ENCODE data around the gene FGD2.

The FGD2 gene

GRCh38 chr6:36998723-36999038, 6.8 kb upstream of the FGD2 start:
- no peak for DNase-seq

DNA sequence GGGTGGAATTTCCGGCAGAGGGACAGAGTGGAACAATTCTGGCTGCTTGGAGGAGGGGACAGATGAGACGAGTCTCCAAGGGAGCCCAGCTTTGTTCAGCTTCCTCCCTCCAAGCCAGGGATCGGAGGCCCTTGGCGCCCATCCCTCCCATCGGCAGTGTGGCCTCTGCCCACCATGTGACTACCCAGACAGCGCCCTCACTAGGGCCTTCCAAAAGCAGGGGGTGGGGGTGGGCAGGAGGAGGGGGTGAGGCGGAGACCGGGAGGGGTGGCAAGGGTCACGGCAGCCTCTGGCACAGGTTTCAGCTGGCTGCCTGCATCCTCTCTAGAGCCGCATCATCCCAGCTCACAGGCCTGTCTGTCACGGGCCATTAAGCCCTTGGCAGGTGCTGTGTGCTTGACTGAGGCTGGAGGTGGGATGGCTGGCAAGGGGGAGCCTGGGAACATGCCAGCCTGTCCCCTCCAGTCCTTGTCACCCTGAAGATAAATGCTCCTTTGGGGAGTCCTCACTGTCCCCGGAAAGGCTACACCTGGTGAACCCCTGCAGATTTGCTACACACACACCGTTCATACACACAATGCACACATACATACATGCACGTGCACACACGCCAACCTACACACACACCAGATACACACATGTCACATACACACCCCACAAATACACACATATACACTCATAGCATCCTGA, 6.2 kb upstream of the FGD2 start:
- DNase-seq, result no peak

DNA sequence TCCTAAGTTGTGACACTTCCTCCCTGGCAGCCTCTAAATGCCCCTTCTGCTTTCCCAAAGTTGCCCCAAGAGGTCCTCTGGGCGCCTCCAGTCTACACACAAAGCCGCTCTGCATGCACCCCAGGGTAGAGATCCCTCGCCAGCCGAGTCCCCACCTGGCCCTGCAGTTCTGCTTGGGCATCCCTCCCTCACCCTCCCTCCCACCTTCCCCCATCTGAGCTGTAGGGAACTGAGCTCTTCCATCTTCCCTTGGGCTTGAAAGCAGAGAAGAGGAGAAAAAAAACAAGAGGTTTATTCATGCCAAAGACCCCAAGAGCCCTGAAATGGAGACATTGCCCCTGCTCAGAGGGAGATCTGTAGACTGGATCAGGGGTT, 5.7 kb upstream of the FGD2 start:
- DNase-seq, result no peak

DNA sequence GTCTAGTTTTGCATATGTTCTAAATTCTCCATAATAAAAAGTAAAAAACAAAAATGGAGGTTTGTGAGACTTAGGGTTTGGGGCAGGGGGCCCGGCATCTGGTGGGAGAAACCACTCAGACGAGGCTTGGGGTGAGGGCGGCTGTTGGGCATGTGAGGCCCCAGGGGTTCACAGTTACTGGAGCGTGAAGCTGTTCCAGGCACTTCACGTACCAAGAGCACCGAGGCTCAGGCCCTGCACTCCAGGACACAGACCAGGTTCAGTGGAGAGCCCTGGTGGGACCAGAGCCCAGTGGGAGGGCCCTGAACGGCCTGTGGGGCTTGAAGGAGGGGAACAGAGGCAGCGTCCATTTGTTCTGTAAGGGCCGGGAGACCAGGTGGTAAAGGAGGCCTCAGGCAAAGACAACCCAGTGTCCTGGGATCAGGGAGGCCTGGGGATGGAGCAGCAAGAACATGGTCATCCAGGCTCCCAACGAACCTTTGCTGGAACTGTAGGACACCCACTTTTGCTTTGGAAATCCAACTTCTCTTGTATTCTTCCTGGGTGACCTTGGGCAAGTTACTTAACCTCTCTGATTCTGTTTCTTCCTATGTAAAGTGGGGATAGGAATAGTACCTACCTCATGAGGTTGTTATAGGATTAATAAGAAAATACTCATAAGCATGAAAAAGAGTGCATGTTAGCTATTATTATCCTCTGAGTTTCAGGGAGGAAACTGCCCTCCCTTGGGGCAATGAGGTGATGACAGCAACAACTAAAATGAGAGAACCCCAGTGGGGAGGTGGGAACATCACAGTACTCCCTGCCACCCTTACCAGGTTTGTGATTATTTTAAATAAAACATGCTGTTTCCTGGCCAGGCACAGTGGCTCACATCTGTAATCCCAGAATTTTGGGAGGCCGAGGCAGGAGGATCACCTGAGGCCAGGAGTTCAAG, 1.1 kb upstream of the FGD2 start:
- DNase-seq, result no peak

GRCh38 chr6:37005827-37006567, 542 bp downstream of the FGD2 start:
- DNase-seq, result no peak

- DNase-seq, result no peak
Measured at GRCh38 chr6:37006793-37007339, 1.4 kb downstream of the FGD2 start.

GRCh38 chr6:37007340-37008043, 2.0 kb downstream of the FGD2 start:
- DNase-seq, result no peak

- no peak for DNase-seq
Measured at GRCh38 chr6:37008484-37009465, 3.3 kb downstream of the FGD2 start.

DNA sequence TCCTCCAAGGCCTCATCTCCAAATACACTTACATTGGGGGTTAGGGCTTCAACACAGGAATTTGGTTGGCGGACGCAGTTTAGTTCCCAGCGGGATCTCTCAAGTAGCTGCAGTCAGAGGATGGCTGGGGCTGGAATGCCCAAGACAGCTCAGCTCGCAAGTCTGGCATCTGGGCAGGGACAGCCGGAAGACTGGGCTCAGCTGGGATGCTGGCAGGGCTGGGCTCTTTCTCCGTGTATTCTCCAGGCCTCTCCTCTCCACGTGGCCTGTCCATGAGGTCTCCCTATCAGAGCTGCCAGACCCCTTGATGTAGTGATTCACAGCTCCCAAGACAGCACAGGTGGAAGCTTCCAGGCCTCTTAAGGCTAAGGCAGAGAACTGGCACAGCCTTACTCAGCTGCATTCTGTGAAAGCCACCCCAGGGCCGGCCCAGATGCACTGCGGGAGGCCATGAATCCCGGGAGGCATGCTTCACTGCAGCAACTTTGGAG, 5.0 kb downstream of the FGD2 start:
- no peak for DNase-seq

- no peak for DNase-seq
Measured at GRCh38 chr6:37011656-37012378, 6.4 kb downstream of the FGD2 start.

DNA sequence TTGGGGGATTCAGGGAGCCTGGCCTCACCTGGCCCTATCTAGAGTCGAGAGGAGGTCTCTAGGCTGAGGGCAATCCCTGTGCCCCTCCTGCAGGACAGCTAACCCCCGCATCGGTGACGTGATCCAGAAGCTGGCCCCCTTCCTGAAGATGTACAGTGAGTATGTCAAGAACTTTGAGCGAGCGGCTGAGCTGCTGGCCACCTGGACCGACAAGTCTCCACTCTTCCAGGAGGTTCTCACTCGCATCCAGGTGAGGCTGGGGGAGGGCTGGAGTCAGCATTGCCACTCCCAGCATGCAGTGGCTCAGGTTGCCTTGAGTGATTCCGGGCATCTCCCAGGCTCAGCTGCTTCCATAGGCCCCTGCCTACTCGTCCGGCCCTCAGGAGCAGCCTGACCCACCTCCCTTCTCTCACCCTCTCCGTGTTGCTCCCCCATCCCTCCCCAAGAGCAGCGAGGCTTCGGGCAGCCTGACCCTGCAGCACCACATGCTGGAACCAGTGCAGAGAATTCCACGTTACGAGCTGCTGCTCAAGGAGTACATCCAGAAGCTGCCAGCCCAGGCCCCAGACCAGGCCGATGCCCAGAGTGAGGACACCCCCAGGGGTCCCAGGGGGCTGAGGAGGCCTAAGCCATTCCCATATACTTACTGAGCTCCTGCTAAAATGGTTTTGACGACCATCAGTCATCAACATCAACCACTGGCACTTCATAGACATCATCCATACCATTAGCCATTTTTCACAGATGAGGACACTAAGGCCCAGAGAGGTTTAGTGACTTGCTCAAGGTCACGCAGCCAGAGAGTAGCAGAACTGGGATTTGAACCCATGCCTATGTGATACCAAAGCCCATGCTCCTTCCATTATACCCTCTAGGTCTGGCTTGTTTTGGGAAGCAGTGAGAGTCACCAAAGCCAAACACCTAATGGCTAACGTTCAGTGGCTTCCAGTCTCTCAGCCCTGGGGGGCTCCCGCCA, 8.3 kb downstream of the FGD2 start:
- DNase-seq, result no peak

DNA sequence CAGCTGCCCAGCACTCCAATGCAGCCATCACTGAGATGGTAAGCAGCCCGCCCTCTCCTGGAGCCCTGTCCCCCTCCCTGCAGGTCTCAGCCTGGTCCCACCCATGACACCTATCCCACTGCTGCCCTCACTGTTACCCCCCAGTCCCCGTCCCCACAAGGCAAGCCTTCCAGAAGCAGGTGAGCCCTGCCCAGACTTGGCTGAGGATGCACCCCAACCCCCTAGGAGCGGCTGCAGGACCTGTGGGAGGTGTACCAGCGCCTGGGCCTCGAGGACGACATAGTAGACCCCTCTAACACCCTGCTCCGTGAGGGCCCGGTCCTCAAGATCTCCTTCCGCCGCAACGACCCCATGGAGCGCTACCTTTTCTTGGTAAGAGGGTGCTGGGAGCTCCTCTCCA, 9.2 kb downstream of the FGD2 start:
- DNase-seq, result no peak

DNA sequence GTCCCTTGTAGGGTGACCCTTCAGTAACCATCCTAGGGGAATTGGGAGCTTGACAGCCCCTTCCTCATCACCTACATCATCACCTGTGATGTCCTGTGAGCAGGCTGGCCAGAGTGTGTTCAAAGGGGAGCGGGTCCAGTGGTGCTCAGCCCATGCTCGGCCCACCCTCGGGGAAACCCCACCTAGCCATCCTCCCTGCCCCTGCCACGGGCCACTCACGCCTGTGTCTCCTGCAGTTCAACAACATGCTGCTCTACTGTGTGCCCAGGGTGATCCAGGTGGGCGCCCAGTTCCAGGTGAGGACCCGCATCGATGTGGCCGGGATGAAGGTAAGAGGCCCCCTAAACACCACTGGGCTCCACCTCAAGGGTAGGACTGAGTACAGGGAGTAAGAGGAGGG, 10.1 kb downstream of the FGD2 start:
- no peak for DNase-seq

DNA sequence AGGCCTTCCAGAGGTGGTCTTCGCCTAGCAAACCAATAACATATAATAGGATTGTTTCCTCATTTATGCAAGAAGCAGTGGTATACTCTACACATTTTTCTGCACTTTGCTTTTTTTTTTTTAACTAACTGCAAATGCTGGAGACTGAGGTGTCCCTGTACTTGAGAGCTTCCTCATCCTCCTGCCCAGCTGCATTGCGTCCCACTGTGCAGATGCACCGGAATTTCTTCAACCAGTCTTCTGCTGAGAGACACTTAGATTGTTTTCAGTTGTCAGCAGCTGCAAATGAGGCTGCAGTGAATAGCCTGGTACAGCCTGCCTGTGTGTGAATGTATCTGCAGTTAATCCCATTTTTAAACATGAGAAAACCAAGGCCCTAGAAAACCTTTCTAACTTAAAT, 11.5 kb downstream of the FGD2 start:
- DNase-seq, result no peak

DNA sequence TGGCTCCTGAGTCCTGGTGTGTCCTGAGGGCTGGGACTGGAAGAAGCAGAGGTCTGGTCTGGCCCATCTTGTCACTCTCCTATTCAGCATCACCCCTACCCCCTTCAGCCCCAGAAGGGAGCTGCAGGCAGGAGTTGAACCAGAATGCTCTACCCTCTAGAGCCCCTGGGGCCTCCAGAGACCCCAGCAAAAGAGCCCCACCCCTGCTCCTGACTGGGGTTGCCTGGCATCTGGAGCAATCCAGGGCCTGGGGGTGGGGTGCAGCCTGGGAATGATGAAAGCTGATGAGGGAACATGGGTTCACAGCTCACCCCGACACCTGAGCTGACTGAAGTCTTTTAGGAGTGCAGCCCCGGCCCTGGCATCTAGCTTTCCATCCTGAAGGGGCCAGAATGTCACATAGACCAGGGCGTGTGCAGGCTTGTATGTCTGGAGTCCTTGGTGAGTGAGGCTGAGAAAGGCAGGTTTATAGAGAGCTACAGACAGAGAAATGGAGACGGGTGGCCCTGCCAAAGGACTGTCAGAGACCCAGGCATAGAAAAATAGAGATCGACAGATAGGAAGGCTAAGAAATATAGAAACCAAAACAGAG, 12.2 kb downstream of the FGD2 start:
- DNase-seq, result no peak

DNA sequence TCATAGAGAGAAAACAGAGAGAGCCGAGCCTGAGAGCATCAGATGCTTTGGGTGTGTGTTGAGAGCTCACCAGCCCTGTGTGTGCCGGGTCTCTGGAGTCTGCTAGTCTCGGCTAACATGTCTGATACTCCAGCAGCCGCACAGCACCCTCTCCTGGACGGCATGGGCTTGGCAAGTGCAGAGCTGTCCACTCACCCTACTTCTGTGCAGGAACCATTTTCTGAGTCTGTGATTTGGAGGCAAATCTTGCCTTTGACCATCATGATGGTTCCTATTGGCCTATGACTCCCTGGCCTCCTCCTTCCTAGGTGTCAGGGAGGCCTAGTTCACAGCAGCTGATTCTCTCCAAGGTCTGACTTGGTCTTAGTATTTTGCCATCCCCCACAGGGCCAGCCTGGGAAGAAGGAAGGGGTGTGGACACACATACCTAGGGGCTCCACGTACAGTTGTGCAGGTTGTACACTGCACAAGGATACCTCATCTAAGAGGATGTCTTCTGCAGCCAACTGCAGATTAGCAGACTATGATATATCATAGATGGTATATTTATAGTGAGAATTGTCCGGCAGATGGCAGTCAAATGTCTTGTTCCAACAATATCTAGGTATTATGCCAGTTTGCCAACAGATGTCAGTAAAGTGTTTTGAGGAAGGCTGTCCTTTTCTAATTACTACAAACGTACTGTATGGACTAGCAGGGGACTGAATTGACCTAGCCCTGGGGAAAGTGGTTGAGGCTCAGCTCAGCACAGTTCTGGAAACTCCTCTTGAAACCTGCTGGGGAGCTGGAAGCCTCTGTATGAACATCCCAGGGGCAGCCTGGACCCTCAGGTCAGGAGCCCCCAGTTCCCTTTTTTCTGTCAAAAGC, 13.0 kb downstream of the FGD2 start:
- DNase-seq, result peak; percentile 93

DNA sequence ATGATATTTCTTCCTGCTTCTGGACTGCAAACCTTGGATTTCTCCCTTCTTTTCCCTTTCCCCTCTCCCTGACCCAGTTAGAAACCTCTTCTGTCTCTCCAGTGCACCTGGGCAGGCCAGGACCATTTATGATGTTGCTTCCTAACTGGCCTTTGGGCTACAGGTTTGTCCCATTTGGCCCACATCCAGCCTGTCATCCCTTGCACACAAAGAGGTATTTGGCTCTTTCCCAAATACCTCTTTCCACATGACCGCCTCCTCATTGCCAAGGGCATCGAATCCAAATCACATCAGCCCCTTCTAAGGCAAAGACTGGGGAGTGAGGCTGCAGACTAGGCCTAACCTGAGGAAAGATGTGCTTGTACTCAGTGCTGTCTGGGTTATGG, 13.6 kb downstream of the FGD2 start:
- no peak for DNase-seq

DNA sequence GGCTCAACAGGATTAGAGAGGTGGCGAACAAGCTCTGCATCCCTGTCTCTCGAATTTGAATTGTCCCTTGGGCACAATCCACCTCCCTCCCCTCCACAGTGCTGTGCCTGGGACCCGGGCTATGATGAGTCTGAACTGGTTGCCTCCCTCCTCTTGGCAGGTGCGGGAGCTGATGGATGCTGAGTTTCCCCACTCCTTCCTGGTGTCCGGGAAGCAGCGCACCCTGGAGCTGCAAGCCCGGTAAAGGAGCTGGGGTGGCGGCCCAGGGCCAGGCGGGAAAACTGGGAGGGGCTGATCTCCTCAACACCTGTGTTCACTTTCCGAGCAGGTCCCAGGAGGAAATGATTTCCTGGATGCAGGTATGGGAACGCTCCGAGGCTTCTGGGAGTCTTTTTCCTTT, 14.9 kb downstream of the FGD2 start:
- DNase-seq, result no peak
